Measurements from ENCODE around the gene SEMA4G.
A peak's percentile ranks its signal among the peaks of the same experiment; 100 is the strongest.

- TF ChIP-seq CTCF (IDR thresholded peaks at IDR 0.05) (no peak), ESRRA (IDR thresholded peaks at IDR 0.05; ENCODE audit: borderline replicate concordance, low read length) (0 out of 2 replicates have a peak, but pooled peaks have one; percentile 42), JUNB (IDR thresholded peaks at IDR 0.05) (no peak), FOSL2 (IDR thresholded peaks at IDR 0.05) (no peak), FOSL2 (CRISPR knock-in tag; IDR thresholded peaks at IDR 0.05) (no peak), REST (IDR thresholded peaks at IDR 0.05) (peak; percentile 37; the same call in 1 of the 2 replicates), RFX5 (IDR thresholded peaks at IDR 0.05) (no peak)
Measured at GRCh38 chr10:101005869-101006567, 36.7 kb downstream of the SEMA4G start.

All from A549 (cell line).